ENCODE results near the gene PBXIP1.
A peak's percentile ranks its signal among the peaks of the same experiment; 100 is the strongest.
"Not testable (repeated sequence)": the region's sequence is repeated elsewhere in the genome, so short reads cannot be mapped to it uniquely, and the experiment has no call there.

PBXIP1 gene

DNA sequence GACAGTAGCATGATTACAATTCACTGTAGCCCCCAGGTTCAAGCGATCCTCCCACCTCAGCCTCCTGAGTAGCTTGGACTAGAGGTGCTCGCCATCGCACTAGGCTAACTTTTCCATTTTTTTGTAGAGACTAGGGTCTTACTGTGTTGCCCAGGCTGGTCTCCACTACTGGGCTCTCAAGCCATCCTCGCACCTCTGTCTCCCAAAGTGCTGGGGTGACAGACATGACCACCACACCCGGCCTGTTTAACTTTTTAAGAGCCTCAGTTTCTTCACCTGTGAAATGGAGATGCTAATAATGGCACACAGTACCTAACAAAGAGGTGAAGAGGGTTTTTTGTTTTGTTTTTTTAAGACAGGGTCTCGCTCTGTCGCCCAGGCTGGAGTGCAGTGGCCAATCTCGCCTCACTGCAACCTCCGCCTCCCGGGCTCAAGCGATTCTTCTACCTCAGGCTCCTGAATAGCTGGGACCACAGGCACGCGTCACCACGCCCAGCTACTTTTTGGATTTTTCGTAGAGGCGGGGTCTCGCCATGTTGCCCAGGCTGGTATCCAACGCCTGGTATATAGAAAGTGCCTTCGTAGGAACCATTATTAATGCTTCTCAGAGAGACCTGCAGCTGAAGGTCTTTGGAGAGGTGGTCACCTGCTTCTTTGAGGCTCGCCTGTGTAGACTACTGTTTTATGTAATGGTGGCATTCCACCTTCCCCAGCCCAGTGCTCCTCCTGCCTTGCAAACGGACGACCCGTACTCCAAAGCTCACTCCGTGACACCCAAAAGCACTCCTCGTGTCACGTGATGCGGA lies 19.9 kb downstream of the PBXIP1 start:
- no peak for DNase-seq

DNA sequence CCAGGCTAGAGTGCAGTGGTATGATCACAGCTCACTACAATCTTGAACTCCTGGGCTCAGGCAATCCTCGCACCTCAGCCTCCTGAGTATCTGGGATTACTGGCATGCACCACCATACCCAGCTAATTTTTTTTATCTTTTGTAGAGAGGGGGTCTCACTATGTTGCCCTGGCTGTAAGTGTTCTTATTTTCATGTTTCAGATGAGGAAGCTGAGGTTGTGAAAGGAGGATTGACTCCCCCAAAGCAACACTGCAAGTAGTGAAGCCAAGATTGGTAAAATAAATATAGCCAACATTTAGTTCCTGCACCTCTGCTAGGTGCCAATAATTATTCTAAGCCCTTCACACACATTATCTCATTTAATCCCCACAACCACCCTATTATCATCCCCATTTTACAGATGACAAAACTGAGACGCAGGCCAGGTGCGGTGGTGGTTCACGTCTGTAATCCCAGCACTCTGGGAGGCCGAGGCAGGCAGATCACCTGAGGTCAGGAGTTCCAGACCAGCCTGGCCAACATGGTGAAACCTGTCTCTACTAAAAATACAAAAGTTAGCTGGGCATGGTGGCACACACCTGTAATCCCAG lies 21.4 kb downstream of the PBXIP1 start:
- no peak for DNase-seq

DNA sequence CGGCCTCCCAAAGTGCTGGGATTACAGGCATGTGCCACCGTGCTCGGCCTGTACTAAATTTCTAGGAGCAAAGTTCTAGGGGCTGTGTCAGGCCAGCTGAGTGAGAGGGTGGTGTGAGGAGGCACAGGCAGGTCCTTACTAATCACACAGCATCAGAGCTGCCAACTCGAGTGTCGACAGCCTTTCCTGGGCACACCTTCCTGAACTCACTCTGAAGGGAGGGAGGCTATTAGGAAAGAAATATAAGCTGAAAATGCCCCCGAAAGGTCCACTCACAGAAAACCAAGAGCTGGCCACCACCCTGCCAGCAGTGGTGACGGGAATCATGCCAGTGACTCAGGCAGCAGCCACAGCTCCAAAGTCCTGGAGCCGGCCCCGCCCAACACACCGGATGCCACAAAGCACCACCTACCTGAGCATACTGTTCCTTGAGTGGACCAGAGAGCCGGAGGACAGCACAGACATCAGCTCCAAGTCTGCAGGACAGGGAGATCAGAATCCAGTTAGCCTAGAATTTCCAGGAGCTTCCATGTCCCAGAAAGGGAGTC lies 23.9 kb downstream of the PBXIP1 start:
- DNase-seq: no peak

DNA sequence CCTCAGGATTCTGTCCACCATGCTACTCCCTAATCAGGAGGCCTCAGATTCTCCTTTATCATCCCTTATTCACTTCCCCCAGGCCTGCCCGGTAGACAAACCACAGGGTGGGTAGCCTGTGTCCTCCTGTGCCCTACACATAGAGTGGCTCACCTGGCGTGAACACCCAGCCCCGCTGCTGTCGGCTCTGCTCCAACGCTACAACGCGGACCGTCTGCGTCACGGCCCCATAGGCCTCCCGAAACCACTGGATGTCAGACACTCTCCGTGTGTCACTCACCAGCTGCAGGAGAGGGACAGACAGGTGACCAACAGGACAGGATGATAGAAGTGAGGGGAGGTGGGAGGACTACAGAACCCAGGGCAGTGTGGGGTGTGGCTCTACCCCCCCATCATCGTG lies 29.7 kb downstream of the PBXIP1 start:
- no peak for DNase-seq

DNA sequence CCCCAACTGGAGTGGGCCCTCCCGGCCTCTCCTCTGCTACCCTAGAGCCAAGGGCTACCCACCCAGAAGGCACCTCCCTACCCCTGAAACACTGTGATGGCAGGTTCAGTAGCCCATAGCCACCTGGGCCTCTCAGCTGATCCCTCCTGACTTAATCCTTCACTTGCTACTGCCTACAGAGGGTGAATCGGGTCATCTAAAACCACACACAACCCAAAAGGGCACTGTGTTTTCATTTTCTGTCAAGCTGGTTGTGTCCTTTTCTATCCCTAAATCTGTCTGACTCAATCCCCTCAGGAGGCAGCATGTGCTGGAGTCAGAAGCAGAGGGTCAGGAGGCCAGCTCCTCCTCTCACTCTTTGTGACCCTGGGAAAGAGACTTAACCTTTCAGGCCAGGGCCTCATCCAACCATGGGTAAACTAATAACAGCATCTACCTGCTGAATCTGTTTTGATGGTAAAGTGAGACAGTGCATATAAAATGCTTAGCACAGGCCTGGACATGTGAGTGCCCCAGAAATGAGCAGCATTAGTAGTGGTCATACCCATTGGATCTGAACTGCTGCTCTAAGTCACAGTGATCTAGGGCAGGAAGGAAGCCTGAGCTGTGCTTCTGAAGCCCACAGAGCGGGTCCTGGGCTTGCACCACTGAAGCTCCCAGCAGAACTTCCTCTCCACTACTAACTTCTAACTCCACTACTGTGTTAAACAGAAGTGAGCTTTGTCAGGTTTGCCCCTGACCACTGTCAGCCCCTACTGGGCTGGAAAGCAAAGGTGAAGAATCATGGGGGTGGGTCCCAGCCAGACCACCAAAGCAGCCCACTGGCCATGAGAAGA lies 30.3 kb downstream of the PBXIP1 start:
- no peak for DNase-seq

DNA sequence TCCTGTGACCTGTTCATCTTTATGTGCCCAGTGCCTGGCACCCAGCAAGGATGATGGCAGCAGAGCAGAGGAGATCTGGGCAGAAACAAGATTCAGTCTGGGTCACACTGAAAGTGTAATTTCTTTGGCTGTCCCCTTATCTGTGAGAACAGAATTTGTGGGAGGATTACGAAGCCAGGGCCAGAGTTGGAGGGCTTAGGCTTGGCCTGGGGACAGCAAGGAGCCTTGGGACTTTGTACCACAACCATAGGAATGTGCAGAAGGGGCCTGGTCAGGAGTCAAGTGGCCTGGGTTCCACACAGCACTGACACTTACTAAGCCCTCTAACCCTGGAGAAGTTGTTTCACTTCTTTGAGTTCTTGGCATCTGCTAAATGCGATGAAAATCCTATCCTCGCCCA lies 32.2 kb downstream of the PBXIP1 start:
- DNase-seq: no peak

DNA sequence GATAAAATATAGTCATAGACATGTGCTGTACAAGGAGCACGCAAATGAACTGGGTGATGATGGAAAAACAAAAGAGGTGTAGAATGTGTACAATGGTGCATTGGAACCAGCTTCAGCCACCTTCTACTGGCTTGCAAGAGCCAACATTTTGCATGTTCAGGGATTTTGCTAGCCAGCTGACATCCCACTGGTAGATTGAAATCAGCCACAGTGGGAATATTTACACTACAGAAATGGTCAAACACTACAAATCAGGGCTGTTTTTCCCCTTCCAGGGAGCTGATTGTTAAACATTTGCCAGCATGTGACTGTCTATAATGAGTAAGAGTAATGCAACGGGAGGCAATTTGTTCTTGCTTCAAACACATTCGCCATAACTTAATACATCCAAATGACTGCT lies 42.6 kb downstream of the PBXIP1 start:
- no peak for DNase-seq

DNA sequence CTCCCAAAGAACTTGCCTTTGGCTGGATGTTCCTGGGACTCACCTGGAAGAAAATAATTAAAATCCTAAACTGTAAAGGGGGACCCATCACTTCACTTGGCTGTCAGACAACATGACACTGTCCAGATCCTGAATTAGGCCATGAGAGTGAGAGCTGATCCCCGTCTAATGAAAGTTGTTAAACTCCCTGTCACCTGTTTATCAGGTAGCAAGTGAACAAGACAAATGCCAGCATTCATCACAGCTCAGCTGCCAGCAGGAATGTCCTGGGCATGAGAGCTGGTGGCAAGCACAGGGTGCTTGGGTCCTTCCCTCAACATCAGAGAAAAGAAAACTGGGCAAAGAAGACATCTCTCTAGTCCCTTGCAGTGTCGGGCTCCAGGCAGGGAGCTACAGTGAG lies 43.1 kb downstream of the PBXIP1 start:
- DNase-seq: no peak

DNA sequence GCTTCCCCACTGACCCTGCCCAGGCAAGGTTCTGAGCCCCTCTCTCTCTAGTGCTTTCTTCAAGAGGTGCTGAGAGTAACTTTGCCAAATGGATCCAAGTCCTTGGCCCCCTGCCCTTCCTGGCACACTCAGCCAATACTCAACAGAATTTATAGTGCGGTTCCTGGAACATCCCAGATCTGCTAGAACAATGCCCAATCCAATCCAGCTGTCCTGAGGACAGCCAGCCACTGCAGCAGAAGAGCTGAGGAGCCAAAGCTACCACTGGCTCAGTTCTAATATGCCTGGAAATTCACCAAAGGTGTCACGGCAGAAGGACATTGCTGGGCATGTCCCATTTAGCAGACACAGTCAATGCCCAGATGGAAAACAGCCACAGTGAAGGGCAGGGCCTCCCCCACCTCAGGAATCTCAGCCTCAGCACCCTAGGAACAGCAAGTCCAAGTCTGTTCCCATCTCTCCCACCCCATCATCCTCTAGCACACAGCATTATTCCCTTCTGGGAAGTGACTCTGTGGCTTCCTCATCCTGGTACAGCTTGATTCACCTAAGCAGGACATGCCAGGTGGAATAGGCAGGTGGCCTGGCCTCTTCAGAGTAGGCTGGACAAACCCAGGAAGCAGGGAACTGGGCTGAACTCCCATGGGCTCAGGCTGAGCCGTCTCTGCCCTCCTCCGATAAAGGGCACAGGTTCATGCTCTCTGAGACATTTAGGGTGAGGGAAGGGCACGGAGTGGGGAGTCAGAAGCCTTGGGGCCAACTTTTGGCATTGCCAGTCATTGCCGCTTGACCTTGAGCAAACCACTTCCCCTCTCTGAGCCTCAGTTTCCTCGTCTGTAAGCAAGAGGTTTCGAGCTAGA lies 44.0 kb downstream of the PBXIP1 start:
- DNase-seq: no peak

DNA sequence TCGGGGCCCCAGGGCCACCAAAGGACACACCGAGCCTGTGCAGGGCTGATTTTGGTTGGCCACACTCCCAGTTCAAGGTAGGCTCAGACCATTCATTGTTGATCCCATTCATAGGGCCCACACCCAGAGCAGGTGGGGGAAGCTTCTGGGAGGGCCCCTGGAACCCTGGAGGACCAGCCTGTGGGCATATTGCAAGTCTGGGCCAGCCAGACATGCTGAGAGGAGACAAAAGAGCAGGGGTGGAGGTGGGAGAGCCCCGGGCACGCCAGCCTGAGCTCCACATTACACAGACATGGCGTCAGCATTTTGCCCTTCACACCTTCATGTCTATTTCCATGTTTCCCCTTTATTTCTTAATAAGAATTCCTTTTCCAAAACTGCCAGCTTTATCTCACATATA lies 45.0 kb downstream of the PBXIP1 start:
- DNase-seq: no peak

DNA sequence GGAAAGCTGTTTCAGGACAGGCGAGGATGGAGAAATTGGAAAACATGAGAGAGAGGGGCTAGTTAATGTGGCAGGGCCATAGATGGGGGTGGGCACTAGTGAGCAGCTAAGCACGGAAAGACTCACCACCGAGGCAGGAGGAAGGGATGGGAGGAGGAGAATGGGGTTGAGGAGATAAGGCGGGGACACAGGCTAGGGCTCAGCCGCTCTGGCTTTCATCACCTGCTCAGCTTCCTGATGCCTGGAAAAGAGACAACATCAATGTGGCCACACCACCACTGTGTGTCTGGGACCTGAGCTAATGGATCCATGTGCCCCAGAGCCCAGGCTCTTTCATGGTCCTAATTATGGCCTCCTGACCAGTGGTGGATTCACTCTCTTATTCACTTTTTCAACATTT lies 47.0 kb downstream of the PBXIP1 start:
- DNase-seq: no peak

DNA sequence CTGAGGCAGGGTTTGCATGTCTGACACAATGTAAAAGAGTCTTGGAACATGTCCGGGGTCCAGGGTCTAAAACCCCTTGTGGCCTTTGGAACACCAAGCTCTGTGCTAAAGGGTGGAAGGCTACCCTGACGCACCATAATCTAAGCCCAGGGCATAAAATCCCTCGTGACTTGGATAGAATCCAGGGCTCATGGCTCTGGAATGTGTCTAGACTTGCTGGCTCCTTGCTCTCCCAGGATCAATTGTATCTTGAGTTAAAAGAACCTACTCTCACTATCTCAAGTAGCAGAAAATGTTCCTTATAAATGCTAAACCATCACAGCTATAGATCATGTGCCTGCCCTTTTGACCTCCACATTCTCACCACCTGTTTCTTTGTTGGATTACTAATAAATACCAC lies 47.8 kb downstream of the PBXIP1 start:
- not testable (repeated sequence) for DNase-seq

DNA sequence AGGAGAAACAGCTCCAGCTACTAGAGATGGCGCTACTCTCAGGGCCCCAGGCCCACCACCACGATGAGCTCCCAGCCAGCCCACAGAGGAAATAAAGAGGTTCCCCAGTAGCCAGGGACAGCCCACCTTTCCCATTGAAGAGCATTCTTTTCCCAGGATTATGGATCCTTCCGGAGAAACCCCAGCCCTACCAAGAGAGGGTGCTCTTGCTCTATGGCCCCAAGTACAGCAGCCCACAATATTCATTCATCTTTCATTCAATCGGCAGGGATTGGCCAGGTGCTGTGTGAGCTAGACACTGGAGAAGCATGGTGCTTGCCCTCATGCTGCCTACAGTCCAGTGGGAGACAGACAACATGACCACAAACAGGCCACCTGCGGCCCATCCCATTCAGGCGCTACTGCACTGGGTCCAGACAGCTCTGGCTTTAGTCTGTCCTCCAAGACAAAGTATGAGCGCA lies 49.2 kb downstream of the PBXIP1 start:
- DNase-seq: no peak

DNA sequence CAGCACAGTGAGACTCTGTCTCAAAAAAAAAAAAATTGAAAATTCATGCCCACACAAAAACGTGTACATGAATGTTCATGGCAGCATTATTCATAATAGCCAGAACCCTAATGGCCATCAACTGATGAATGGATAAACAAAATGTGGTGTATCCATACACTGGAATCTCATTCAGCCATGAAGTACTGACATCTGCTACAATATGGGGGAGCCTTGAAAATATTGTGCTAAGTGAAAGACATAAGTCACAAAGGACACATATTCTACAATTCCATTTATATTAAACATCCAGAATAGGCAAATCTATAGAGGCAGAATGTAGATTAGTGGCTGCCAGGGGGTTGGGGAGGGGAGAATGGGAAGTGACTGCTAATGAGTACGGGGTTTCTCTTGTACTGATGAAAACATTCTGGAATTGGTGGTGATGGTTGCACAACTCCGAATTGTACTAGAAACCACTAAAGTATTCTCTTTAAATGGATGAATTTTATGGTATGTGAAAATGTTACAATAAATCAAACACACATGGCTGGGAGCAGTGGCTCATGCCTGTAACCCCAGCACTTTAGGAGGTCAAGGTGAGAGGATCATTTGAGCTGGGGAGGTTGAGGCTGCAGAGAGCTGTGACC lies 52.8 kb downstream of the PBXIP1 start:
- peak; percentile 19 for DNase-seq

DNA sequence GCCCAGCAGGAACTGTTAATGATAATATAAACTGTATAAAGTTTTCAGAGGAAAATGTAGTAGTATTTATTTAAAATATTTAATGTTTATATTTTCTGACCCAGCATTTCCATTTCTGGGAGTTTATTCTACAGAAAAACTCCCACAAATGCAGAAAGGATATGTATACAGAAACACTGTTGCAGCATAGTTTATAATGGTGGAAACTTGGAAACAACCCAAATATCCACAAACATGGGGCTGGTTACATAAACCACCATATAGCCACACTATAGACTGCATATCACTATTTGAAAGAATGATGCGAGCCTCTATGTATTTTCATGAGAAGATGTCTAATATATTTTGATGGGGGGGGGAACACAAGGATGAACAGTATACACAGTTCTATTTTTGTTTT lies 54.3 kb downstream of the PBXIP1 start:
- DNase-seq: no peak

DNA sequence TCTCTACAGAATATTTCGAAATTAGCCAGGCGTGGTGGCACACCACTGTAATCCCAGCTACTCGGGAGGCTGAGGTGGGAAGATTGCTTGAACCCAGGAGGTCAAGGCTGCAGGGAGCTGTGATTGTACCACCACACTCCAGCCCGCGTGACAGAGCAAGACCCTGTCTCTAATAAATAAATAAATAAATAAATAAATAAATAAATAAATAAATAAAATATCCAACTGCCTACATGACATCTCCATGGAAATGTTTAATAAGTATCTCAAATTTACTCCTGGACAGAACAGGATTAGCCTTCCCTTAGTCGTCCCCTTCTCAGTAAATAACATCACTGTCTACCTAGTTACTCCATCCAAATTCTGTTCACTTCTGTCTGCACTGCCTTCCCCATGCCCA lies 56.9 kb downstream of the PBXIP1 start:
- DNase-seq: no peak

DNA sequence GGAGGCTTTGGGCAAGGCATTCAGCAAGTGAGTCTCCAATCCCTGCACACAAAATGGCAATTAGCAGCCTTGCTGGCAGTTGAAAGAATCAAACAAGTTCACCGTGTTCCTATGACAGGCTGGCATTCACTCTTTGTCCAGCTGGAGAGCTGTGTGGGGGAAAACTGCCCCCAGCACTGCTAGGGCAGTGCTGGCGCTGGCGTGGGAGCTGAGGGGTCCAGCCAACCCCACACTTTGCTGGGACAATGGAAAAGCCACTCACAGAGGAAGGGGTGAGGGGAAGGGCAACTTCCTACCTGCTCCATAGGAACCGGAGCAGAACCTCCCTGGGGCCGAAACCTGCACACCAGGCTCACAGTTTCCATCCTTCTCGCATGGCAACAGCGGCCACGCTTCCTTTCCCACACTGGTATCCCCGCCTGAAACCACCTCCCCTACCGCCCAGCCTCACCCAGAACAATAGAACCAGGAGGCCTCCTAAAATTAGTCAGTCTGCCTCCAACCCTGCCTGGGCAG lies 59.1 kb downstream of the PBXIP1 start:
- no peak for DNase-seq

DNA sequence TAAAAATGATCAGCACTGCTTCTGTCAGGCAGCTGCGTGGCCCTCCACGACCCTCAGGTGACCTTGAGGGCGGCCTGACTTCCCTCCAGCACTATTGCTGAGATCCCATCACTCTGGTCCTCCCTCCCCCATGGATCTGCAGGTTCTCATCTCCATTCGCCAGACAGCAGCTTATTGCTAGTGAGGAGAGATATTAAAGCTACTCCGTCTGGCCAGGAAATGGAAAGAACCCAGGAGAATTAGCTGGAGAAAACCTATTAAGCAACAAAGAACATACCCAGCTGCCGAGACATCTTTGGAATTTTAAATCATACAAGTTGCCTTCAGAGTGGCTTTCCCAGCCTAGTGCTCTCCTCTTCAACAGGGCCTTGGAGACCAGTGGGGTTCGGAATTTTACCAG lies 60.1 kb downstream of the PBXIP1 start:
- no peak for DNase-seq

All from fibroblast of skin of right quadriceps (primary cell).